ENCODE data around the gene MUC4. TPM values are rescaled to one million over a fixed set of nuclear protein-coding genes. Genes with fewer than 3 reads are reported as not detected.

Gene MUC4
- total and polyA plus RNA-seq, 9 of the 15 experiments (the other 6 are each of a cell fraction or from before 2014, with no cell fraction given), result under 0.01 to 0.21 (median 0.10) TPM; not detected in 4

GRCh38 chr3:195853996-195854395, 42.3 kb upstream of the MUC4 start (continued):
- TF ChIP-seq NBN (IDR thresholded peaks at IDR 0.05; ENCODE audit: low read depth) (0 out of 2 replicates have a peak, but pooled peaks have one; percentile 33), ZNF696 (CRISPR knock-in tag; conservative IDR thresholded peaks at IDR 0.05) (no peak), TFE3 (CRISPR knock-in tag; IDR thresholded peaks at IDR 0.05) (no peak), SMARCA4 (IDR thresholded peaks at IDR 0.05) (0 out of 2 replicates have a peak, but pooled peaks have one; percentile 31), MTA3 (IDR thresholded peaks at IDR 0.05; ENCODE audit: borderline replicate concordance) (0 out of 2 replicates have a peak, but pooled peaks have one; percentile 17), DPF2 (IDR thresholded peaks at IDR 0.05) (peak; percentile 38), HDAC1 (IDR thresholded peaks at IDR 0.05) (peak in 1 of 2 experiments; percentile 23; a peak in 1 of 4 replicates)

DNA sequence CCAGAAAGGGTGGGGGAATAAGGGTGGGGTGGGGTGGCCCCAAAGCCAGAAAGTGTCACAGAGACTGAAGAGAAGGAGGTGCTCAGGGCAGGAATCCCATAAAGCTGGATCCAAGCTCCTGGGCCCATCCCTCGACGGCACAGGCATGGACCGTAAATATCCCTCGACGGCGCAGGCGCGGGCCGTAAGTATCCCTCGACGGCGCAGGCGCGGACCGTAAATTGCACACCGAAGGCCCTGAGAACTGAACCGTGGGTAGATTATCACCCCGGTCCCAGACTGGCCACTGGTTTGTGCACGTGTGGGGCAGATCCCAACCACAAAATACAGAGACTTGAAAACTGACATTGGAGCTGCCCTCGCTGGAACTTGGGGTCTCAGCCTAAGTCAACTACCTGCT, 41.3 kb upstream of the MUC4 start:
- Histone ChIP-seq H3K9me3 (replicated peaks; ENCODE audit: control insufficient read depth, insufficient read depth, low read depth, low read length) (no peaks in the 10 kb centered on the region), H3K79me2 (ENCODE audit: control insufficient read depth, insufficient read depth, low read length) (no peaks in the 10 kb centered on the region), H3K4me2 (ENCODE audit: insufficient read depth, low read length) (no peak overlapping the region), H3K4me3 (no peak overlapping the region), H3K36me3 (ENCODE audit: control insufficient read depth, insufficient read depth, low read length) (no peaks in the 10 kb centered on the region), H3K27me3 (ENCODE audit: control insufficient read depth in 2 of 2, insufficient read depth in 2 of 2, low read length in 2 of 2) (no peaks in the 10 kb centered on the region), H3K9me1 (ENCODE audit: control insufficient read depth, insufficient read depth, low read length) (no peaks in the 10 kb centered on the region), H3K27ac (ENCODE audit: extremely low read depth, low read depth, low read length) (no peak overlapping the region), H4K20me1 (replicated peaks; ENCODE audit: control insufficient read depth, insufficient read depth, low read length) (no peaks in the 10 kb centered on the region), H3K4me1 (replicated peaks in 1 of 2; ENCODE audit: control insufficient read depth in 2 of 2, insufficient read depth in 2 of 2, low read length in 2 of 2) (peaks cover 37 to 57% of the 10 kb centered on the region in 2 experiments), H2AFZ (ENCODE audit: low read depth, low read length) (peak overlapping the region; percentile 21; the same call in 1 of the 2 replicates), H3K9ac (ENCODE audit: insufficient read depth in 1 of 2, low read depth in 2 of 2, low read length in 2 of 2) (no peak overlapping the region)
- FAIRE-seq (no peak), DNase-seq (ENCODE audit: extremely low read depth in 1 of 4, low spot score in 3 of 4) (no peak), ATAC-seq (no peak)
- TF ChIP-seq, protein P1, sequence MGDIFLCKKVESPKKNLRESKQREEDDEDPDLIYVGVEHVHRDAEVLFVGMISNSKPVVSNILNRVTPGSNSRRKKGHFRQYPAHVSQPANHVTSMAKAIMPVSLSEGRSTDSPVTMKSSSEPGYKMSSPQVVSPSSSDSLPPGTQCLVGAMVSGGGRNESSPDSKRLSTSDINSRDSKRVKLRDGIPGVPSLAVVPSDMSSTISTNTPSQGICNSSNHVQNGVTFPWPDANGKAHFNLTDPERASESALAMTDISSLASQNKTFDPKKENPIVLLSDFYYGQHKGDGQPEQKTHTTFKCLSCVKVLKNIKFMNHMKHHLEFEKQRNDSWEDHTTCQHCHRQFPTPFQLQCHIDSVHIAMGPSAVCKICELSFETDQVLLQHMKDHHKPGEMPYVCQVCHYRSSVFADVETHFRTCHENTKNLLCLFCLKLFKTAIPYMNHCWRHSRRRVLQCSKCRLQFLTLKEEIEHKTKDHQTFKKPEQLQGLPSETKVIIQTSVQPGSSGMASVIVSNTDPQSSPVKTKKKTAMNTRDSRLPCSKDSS (IDR thresholded peaks at IDR 0.05; ENCODE audit: low read depth, partially characterized antibody), result no peak
- no peak for TF ChIP-seq HNRNPLL (IDR thresholded peaks at IDR 0.05; ENCODE audit: low read depth, low read length, poor library complexity, severe bottlenecking)
- TF ChIP-seq CHD2 (IDR thresholded peaks at IDR 0.05; ENCODE audit: low read depth, low read length), result no peak
- no peak for TF ChIP-seq JUND (IDR thresholded peaks at IDR 0.05; ENCODE audit: borderline replicate concordance, low read depth, low read length)
- TF ChIP-seq JUND (tag; IDR thresholded peaks at IDR 0.05; ENCODE audit: borderline replicate concordance, low read depth, low read length), result no peak
- no TSS peak for BruUV-seq (replicated peaks)
- ChIA-PET CTCF (ENCODE audit: low intra/inter-chr PET ratio) (no interaction called here), POLR2A (interaction anchor here (0.6 kb wide), 1 partner anchor 34 kb away, joined by 3 read pairs; no protein-coding TSS in a partner anchor)
- in situ Hi-C loops (cut with MboI) (loop anchor here (10.0 kb wide), 2 partner anchors 228 to 1772 kb away; no protein-coding TSS in a partner anchor), intact Hi-C loops (cut with micrococcal nuclease) (loop anchor here (10.0 kb wide), 3 partner anchors 108 to 228 kb away; no protein-coding TSS in a partner anchor)
- WGBS (ENCODE audit: insufficient coverage, low coverage, missing lambda C conversion rate), result 88% methylated on average over 17 of the region's 20 CpGs

All from K562 (cell line).